H9 (cell line): ENCODE results near the gene GABARAPL2. TPM values are rescaled to one million over a fixed set of nuclear protein-coding genes. Genes with fewer than 3 reads are reported as not detected.

ENCODE experiments used
- DNase-seq: peaks from one replicate; pipeline ENCODE4 v3.0.0-alpha.2; 2017
- H2AFZ ChIP-seq: one replicate; pipeline ENCODE4 v1.6.1; 2013; ENCODE audit warnings: mild to moderate bottlenecking, low read length, control low read depth, moderate library complexity
- H2AK5ac ChIP-seq: 2 replicates; pipeline ENCODE4 v1.6.1; 2013; ENCODE audit warnings: low read length, control low read depth, mixed read lengths; ENCODE audit not compliant: insufficient read length
- H2BK120ac ChIP-seq: one replicate; pipeline ENCODE4 v1.6.1; 2013; ENCODE audit warnings: low read depth, mild to moderate bottlenecking, low read length, control low read depth, inconsistent platforms; ENCODE audit not compliant: poor library complexity, severe bottlenecking
- H2BK12ac ChIP-seq: 2 replicates; pipeline ENCODE4 v1.6.1; 2013; ENCODE audit warnings: low read length, control low read depth, mixed read lengths, low read depth; ENCODE audit not compliant: insufficient read length
- H2BK15ac ChIP-seq: 2 replicates; pipeline ENCODE4 v1.6.1; 2013; ENCODE audit warnings: low read depth, low read length, control low read depth
- H2BK20ac ChIP-seq: one replicate; pipeline ENCODE4 v1.6.1; 2013; ENCODE audit warnings: low read depth, mild to moderate bottlenecking, low read length, control low read depth, inconsistent platforms; ENCODE audit not compliant: poor library complexity, severe bottlenecking
- H2BK5ac ChIP-seq: 2 replicates; pipeline ENCODE4 v1.6.1; 2013; ENCODE audit warnings: low read length, control low read depth, mixed read lengths; ENCODE audit not compliant: insufficient read length
- H3K14ac ChIP-seq: 2 replicates; pipeline ENCODE4 v1.6.1; 2013; ENCODE audit warnings: low read length, control low read depth; ENCODE audit not compliant: insufficient read depth
- H3K18ac ChIP-seq: 2 replicates; pipeline ENCODE4 v1.6.1; 2013; ENCODE audit warnings: low read depth, mild to moderate bottlenecking, mixed read lengths, low read length, control low read depth; ENCODE audit not compliant: insufficient read length
- H3K23ac ChIP-seq: 2 replicates; pipeline ENCODE4 v1.6.1; 2013; ENCODE audit warnings: low read length, control low read depth, mixed read lengths, low read depth; ENCODE audit not compliant: insufficient read length
- H3K23me2 ChIP-seq: 2 replicates; pipeline ENCODE4 v1.6.1; 2013; ENCODE audit warnings: low read depth, mild to moderate bottlenecking, mixed read lengths, low read length, control low read depth; ENCODE audit not compliant: insufficient read length, poor library complexity, severe bottlenecking
- H3K27ac ChIP-seq: 2 replicates; pipeline ENCODE4 v1.5.1; 2013; ENCODE audit warnings: low read length, control low read depth, mixed read lengths, low read depth; ENCODE audit not compliant: insufficient read length
- H3K27me3 ChIP-seq: 2 replicates; pipeline ENCODE4 v1.6.1; 2013; ENCODE audit warnings: low read length, control low read depth, inconsistent platforms; ENCODE audit not compliant: insufficient read depth
- H3K4ac ChIP-seq: 2 replicates; pipeline ENCODE4 v1.6.1; 2013; ENCODE audit warnings: low read depth, mild to moderate bottlenecking, control low read depth, inconsistent platforms, low read length, moderate library complexity
- H3K4me1 ChIP-seq: 2 replicates; pipeline ENCODE4 v1.6.1; 2013; ENCODE audit warnings: low read length, control low read depth, inconsistent platforms; ENCODE audit not compliant: insufficient read depth
- H3K4me2 ChIP-seq: 2 replicates; pipeline ENCODE4 v1.6.1; 2013; ENCODE audit warnings: low read length, control low read depth, mixed read lengths; ENCODE audit not compliant: insufficient read length, insufficient read depth
- H3K56ac ChIP-seq: 2 replicates; pipeline ENCODE4 v1.6.1; 2013; ENCODE audit warnings: low read depth, mild to moderate bottlenecking, mixed read lengths, low read length, control low read depth; ENCODE audit not compliant: insufficient read length
- H3K79me1 ChIP-seq: 2 replicates; pipeline ENCODE4 v1.6.1; 2013; ENCODE audit warnings: low read depth, mild to moderate bottlenecking, moderate library complexity, low read length, control low read depth, inconsistent platforms; ENCODE audit not compliant: insufficient read depth, poor library complexity, severe bottlenecking
- H3K79me2 ChIP-seq: 2 replicates; pipeline ENCODE4 v1.6.1; 2013; ENCODE audit warnings: low read length, control low read depth, inconsistent platforms; ENCODE audit not compliant: insufficient read depth
- H3K9ac ChIP-seq: 2 replicates; pipeline ENCODE4 v1.6.1; 2013; ENCODE audit warnings: low read length, control low read depth, mixed read lengths; ENCODE audit not compliant: insufficient read length; ENCODE audit errors: extremely low read depth
- H3K9me3 ChIP-seq: one replicate; pipeline ENCODE4 v1.6.1; 2013; ENCODE audit warnings: low read depth, low read length, inconsistent platforms; ENCODE audit not compliant: control insufficient read depth
- H3T11ph ChIP-seq: one replicate; pipeline ENCODE4 v1.6.1; 2013; ENCODE audit warnings: mild to moderate bottlenecking, low read length, control low read depth, inconsistent platforms
- H4K20me1 ChIP-seq: one replicate; pipeline ENCODE4 v1.6.1; 2013; ENCODE audit not compliant: control insufficient read depth, insufficient read length, insufficient read depth
- H4K5ac ChIP-seq: 2 replicates; pipeline ENCODE4 v1.6.1; 2013; ENCODE audit warnings: low read depth, mild to moderate bottlenecking, mixed read lengths, low read length, control low read depth; ENCODE audit not compliant: insufficient read length
- H4K8ac ChIP-seq: replicated peaks from 2 replicates; pipeline ENCODE4 v1.6.1; 2013; ENCODE audit warnings: low read length, control low read depth, mixed read lengths, low read depth; ENCODE audit not compliant: insufficient read length
- H4K91ac ChIP-seq: 2 replicates; pipeline ENCODE4 v1.6.1; 2013; ENCODE audit warnings: low read depth, mild to moderate bottlenecking, moderate library complexity, mixed read lengths, low read length, control low read depth; ENCODE audit not compliant: insufficient read length
- H3K27ac Mint-ChIP-seq, 3 experiments: 2 replicates in 2 of 3; 3 replicates in 1 of 3; pipeline ENCODE4 v1.8.0; 2020 to 2021; ENCODE audit warnings: mixed read lengths in 3 of 3, mild to moderate bottlenecking in 1 of 3, moderate library complexity in 1 of 3
- H3K27me3 Mint-ChIP-seq: 2 replicates; pipeline ENCODE4 v1.8.0; 2021; ENCODE audit warnings: low read depth, mild to moderate bottlenecking, moderate library complexity, mixed read lengths
- H3K36me3 Mint-ChIP-seq, 3 experiments: 2 replicates in 2 of 3; 3 replicates in 1 of 3; pipeline ENCODE4 v1.8.0; 2020 to 2021; ENCODE audit warnings: low read depth in 3 of 3, mixed read lengths in 3 of 3; ENCODE audit not compliant: insufficient read depth in 1 of 3
- H3K4me1 Mint-ChIP-seq, 2 experiments: 2 replicates each; pipeline ENCODE4 v1.8.0; 2020; ENCODE audit warnings: mixed read lengths in 2 of 2
- H3K4me3 Mint-ChIP-seq, 2 experiments: 2 replicates in 1 of 2; 3 replicates in 1 of 2; pipeline ENCODE4 v1.8.0; 2020 to 2021; ENCODE audit warnings: mild to moderate bottlenecking in 2 of 2, mixed read lengths in 2 of 2, moderate library complexity in 1 of 2
- H3K9me3 Mint-ChIP-seq, 2 experiments: 2 replicates in 1 of 2; 3 replicates in 1 of 2; pipeline ENCODE4 v1.8.0; 2020; ENCODE audit warnings: mild to moderate bottlenecking in 2 of 2, mixed read lengths in 2 of 2, moderate library complexity in 1 of 2
- WGBS: extraction: QIAGEN DNeasy Blood & Tissue Kit; methylation state at CpG from one replicate; pipeline ENCODE4 v1.1.7; 2013; ENCODE audit warnings: missing lambda C conversion rate, low lambda C conversion rate, mixed read lengths; ENCODE audit not compliant: insufficient read length; ENCODE audit errors: extremely low coverage; 5-methylcytosine and 5-hydroxymethylcytosine counted together
- total RNA-seq: library from RNA; stranded (reverse); gene quantifications from 2 replicates; pipeline ENCODE4 v1.2.1, GENCODE V29; 2021
- TF ChIP-seq, protein P1 (sequence below): fragments of 200-600 bp; sonication (generic); conservative IDR thresholded peaks from 3 replicates; pipeline ENCODE4 v1.8.0; 2021; ENCODE audit warnings: antibody characterized with exemption, mild to moderate bottlenecking

The GABARAPL2 gene
- total RNA-seq, 1 experiment from 2014 or later: 62.6 TPM

- Mint-ChIP-seq H3K4me3 (no peak overlapping the region), H3K4me1 (peaks cover 14 to 15% of the 10 kb centered on the region in 2 experiments), H3K9me3 (no peaks in the 10 kb centered on the region), H3K36me3 (peaks cover 17 to 66% (median 55%) of the 10 kb centered on the region in 3 experiments; a peak in 6 of 7 replicates), H3K27me3 (no peaks in the 10 kb centered on the region), H3K27ac (peak overlapping the region in 2 of 3 experiments; percentile 4 to 9; a peak in 1 of 7 replicates)
- DNase-seq: no peak
- no peak overlapping the region for H3T11ph ChIP-seq
- no peaks in the 10 kb centered on the region for H3K27me3 ChIP-seq
- no peak overlapping the region for H3K14ac ChIP-seq
- H2BK15ac ChIP-seq: no peak overlapping the region
- no CpG with 5 or more reads among the region's 3 CpGs for WGBS
- no peak overlapping the region for H3K4me2 ChIP-seq
- H3K23ac ChIP-seq: no peak overlapping the region
- H3K9me3 ChIP-seq: no peaks in the 10 kb centered on the region
- H4K20me1 ChIP-seq: no peaks in the 10 kb centered on the region
- no peak overlapping the region for H4K5ac ChIP-seq
- H3K4ac ChIP-seq: no peak overlapping the region
- H2BK120ac ChIP-seq: no peak overlapping the region
- H3K4me1 ChIP-seq: peaks cover 8% of the 10 kb centered on the region; the same call in 1 of the 2 replicates
- H2BK12ac ChIP-seq: no peak overlapping the region
- no peak overlapping the region for H2AK5ac ChIP-seq
- H3K23me2 ChIP-seq: no peaks in the 10 kb centered on the region
- H2AFZ ChIP-seq: no peak overlapping the region
- H3K27ac ChIP-seq: no peak overlapping the region
- H4K8ac ChIP-seq: no peak overlapping the region
- no peak overlapping the region for H2BK20ac ChIP-seq
- H3K9ac ChIP-seq: no peak overlapping the region
- H2BK5ac ChIP-seq: no peak overlapping the region
- no peak overlapping the region for H3K18ac ChIP-seq
- TF ChIP-seq, protein P1, sequence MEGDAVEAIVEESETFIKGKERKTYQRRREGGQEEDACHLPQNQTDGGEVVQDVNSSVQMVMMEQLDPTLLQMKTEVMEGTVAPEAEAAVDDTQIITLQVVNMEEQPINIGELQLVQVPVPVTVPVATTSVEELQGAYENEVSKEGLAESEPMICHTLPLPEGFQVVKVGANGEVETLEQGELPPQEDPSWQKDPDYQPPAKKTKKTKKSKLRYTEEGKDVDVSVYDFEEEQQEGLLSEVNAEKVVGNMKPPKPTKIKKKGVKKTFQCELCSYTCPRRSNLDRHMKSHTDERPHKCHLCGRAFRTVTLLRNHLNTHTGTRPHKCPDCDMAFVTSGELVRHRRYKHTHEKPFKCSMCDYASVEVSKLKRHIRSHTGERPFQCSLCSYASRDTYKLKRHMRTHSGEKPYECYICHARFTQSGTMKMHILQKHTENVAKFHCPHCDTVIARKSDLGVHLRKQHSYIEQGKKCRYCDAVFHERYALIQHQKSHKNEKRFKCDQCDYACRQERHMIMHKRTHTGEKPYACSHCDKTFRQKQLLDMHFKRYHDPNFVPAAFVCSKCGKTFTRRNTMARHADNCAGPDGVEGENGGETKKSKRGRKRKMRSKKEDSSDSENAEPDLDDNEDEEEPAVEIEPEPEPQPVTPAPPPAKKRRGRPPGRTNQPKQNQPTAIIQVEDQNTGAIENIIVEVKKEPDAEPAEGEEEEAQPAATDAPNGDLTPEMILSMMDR: no peak
- no peak overlapping the region for H3K56ac ChIP-seq
- H3K79me1 ChIP-seq: no peaks in the 10 kb centered on the region
- no peak overlapping the region for H4K91ac ChIP-seq
- no peaks in the 10 kb centered on the region for H3K79me2 ChIP-seq
Observed at GRCh38 chr16:75575958-75576357, 9.8 kb downstream of the GABARAPL2 start.
